HG02678 (cell line): ENCODE data around the gene PDE3A.
"Not testable (repeated sequence)": the region's sequence is repeated elsewhere in the genome, so short reads cannot be mapped to it uniquely, and the experiment has no call there.

Experiments used
- ATAC-seq: cut with Tn5 transposase; IDR thresholded peaks from one replicate; pipeline ENCODE4 v1.9.1; 2021; ENCODE audit warnings: mild to moderate bottlenecking, moderate library complexity; ENCODE audit not compliant: unreplicated experiment

Gene PDE3A

DNA sequence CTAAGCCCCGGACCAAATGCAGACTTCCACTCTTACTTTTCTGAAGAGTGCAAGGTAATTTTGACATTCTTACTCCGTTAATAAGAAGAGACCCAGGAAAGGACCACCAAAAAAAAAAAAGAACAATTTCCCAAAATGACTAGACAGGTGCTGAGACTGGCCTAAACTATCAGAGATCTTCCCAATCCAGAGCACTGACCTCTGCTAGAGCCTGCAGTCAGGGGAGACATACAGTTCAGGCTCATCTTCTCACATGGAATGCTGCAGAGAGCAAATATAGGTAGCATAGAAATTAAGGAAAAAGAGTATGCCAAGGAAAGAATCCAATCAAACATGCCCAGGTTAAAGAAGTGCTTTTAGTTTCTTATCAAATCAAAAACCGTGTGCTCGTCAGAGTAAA is 177.9 kb downstream of the PDE3A start:
- ATAC-seq = no peak

DNA sequence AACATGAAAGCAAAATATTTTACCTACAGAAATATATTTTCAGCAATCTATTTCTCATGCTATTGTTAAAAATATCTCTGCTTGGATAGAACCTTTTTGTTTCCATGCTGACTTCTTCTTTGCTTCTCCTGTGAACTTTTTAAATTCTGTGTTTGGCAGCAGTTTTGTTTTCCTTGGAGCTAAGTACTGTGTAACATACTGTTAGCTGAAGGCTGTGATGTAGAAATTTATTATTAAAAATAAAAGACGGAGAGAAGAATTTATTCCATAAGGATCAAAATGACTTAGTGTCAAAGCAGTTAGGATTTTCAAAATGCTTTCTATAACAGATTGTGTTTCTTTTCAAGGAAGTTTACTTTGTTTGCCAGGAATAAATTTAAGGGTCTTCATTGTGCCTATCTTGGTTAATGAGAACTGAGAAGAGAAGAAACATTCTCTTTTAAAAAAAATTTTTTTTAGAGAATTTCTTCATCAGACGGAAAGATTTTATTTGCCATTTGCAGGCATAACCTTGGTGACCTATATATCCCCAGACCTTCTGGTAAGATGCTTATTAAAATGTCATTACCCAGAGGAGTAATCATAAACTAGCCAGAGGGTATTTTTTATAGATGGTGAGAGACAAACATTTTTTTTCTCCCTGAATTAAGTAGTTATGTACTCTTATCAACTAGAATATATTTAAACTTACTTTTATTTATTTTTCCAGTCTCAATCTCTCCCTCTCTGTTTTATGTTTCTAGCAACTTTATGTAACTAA is 179.7 kb downstream of the PDE3A start:
- ATAC-seq = no peak

DNA sequence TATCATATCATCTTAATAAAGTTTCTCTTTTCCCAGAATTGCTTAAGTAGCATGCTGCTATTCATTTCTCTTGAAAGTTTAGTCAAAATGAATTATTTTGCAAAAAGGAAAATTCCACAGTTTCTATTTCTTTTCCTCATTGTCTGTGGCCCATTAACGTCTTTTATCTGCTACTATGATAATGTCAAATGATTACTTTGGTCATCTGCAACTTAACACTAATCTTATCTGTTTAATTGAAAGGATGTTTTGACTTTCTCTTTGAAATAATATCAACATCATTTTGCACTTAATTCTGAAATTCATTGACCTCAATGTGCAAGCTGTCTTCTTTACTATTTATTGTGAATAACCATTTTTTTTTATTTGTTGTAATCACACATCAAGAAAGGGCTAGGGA is 180.3 kb downstream of the PDE3A start:
- ATAC-seq = no peak

DNA sequence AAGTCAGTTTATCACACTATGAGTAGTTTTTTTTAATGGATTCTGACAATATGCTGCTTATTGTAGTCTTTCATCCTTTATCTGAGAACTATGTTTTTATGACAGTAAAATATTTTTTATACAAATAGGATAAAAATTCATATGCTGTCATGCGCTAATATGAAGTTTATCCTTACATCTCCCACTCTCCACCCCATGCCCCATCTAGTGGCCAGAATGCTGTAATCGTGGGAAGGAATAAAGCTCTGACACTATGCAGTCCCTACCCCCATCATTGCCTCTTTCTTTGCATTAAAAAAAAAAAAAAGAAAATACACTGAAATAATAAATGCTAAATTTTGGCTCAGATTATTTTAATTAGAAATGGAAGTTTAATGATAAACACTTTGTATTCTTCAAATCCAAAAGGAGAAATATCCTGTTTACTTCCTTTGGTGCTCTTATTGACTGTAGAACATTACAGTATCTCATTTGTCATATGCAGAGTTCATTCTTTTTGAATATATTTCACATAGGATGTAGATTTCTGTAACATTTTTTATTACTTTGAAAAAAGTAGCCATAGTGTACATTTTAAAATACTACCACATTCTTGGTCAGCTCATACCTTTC is 180.9 kb downstream of the PDE3A start:
- ATAC-seq = no peak

DNA sequence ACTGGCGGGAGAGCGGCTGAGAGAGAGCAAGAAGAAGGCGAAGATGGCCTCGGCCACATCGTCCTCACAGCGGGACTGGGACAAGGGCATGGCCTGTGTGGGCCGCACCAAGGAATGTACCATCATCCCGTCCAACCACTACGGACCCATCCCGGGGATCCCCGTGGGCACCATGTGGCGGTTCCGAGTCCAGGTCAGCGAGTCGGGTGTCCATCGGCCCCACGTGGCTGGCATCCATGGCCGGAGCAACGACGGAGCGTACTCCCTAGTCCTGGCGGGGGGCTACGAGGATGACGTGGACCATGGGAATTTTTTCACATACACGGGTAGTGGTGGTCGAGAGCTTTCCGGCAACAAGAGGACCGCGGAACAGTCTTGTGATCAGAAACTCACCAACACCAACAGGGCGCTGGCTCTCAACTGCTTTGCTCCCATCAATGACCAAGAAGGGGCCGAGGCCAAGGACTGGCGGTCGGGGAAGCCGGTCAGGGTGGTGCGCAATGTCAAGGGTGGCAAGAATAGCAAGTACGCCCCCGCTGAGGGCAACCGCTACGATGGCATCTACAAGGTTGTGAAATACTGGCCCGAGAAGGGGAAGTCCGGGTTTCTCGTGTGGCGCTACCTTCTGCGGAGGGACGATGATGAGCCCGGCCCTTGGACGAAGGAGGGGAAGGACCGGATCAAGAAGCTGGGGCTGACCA is 183.6 kb downstream of the PDE3A start:
- ATAC-seq = not testable (repeated sequence)

DNA sequence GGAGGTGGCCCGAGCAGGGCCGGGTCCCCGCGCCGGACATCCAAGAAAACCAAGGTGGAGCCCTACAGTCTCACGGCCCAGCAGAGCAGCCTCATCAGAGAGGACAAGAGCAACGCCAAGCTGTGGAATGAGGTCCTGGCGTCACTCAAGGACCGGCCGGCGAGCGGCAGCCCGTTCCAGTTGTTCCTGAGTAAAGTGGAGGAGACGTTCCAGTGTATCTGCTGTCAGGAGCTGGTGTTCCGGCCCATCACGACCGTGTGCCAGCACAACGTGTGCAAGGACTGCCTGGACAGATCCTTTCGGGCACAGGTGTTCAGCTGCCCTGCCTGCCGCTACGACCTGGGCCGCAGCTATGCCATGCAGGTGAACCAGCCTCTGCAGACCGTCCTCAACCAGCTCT is 184.2 kb downstream of the PDE3A start:
- ATAC-seq = not testable (repeated sequence)

DNA sequence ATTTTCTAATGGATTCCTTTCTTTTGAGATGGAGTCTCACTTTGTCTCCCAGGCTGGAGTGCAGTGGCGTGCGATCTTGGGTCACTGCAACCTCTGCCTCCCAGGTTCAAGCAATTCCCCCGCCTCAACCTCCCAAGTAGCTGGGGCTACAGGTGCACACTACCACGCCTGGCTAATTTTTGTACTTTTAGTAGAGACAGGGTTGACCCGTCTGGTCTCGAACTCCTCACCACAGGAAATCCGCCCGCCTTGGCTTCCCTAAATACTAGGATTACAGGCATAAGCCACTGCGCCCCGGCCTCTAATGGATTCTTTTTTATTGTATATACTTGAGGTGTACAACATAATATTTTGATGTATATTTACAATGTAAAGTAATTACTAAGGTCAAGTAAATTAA is 186.7 kb downstream of the PDE3A start:
- ATAC-seq = no peak

DNA sequence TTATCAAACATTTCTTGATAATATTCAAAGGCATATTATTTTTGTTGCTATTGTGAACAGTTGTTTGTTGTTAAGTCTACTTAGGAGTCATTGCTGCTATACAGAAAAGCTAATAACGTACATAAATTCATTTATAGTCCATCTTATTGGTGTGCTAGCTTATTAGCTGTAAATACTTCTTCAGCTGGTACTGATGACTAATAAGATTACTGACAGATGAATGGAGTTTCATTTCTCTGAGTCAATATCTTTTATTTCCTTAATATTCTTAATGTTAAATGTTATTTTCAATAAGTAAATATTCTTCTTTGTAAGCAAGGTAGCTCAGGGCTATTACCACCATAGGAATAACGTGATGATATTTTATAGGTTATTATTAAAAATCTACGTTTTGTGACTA is 187.4 kb downstream of the PDE3A start:
- no peak for ATAC-seq

DNA sequence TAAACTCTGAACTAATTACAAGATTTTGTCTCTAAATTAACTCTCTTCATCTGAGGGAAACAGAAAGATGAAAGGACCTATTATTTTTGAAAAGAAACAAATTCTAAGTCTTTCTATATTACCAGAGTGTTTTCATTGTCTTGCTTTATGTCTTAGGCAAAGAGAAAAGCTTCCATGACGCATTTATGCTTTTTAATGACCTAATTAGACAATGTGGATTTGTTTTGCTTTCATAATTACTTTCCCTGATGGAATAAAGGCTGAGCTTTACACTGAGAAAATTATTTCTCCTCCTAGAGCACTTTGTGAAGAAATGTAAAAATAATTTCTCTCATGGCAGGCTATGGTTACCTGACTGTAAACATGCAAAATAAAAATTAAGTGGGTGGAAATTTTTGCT is 188.8 kb downstream of the PDE3A start:
- no peak for ATAC-seq

DNA sequence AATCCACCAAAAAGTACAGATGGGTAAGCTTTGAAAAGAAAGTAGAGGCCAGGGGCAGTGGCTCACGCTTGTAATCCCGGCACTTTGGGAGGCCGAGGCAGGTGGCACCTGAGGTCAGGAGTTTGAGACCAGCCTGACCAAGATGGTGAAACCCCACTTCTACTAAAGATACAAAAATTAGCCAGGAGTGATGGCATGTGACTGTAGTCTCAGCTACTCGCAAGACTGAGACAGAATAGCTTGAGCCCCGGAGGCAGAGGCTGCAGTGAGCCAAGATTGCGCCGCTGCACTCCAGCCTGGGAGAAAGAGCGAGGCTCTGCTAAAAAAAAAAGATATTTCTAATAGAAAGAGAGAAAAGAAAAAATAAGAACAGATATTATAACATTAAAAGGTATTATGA is 192.6 kb downstream of the PDE3A start:
- no peak for ATAC-seq

DNA sequence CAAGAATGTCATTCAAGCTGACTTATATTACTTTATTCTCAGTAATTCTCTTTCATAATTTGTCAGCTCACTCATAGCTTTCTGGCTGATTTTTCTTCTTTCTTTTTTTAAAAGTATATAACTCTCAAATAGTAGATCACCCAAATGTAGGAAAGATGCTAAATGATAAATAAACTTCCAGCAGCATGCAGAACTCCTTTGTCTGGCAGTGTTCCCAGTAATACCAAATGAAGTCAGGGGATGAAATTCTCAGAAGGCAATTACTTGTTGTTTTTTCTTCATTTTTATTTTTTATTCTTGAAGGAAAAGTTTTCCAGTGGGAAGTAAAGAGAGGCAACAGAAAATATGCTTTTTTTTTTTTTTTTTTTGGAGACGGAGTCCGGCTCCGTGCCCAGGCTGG is 193.5 kb downstream of the PDE3A start:
- ATAC-seq = no peak

DNA sequence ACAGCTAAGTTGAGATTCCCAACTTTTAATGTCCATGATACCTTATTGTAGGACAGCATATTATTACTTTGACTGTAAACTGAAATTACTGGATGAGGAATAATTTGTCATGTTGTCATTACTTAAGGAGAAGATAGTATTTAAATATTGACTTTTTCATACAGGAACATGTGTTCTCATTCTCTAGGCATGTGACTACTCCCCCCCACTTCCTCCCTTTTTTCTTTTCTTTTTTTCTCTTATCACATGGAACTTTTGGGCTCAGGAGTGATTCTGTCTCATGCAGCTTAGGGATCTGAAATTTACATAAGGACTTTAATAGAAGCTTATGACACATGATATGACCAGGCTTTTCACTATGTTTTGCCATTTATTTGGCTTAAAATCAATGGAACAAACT is 199.1 kb downstream of the PDE3A start:
- ATAC-seq = no peak

DNA sequence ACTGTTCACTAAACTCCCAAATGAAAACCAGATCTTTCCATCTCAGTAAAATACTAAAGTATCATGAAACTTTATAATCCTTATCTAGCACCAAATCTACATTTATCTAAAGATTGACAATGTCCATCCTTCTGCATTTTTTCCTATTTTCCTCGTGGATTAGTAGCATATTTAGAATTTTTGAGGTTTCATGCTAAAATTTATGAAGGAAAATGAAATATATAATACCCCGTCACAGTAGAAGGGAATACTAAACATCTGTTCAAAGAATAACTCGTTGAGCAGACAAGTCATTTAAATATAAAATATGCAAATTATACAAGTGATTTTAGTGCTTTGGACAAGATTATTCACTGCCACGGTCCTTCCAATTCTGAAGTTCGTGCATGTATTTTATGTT is 204.1 kb downstream of the PDE3A start:
- no peak for ATAC-seq

DNA sequence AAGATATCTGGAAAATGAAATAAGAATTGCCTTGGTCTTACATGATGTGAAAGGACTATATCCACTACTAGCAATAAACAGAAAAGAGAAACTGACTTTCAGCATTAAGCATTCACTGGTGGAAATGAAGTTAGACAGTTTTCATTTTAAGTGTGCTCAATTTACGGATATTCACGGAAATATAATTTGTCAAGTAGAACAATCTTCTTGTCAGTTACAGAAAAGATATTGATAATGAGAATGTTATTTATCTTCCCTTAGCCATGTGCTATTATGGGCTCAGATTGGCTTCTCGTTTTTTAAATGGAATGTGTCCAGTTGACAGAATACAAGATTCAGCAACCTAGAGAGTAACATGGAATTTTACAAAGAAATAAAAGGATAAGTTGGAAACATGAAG is 208.2 kb downstream of the PDE3A start:
- ATAC-seq = no peak

DNA sequence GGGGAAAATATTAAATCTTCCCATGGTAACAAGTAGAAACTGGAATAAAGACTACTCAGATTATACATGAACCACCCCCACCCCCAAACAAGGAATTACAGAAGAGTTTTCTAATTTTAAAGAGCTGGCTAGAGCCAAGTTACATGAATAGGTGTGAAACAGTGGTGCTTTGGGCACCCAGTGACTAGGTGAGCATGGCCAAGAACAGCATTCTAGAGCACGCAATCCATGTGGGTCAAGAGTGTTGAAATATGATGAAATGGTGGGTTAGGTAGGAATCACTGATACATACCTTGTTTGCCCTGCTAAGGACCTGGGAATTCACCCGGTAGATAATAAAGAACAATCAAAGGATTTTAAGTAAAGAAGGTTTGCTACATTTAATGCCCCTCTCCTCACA is 208.7 kb downstream of the PDE3A start:
- ATAC-seq = no peak

DNA sequence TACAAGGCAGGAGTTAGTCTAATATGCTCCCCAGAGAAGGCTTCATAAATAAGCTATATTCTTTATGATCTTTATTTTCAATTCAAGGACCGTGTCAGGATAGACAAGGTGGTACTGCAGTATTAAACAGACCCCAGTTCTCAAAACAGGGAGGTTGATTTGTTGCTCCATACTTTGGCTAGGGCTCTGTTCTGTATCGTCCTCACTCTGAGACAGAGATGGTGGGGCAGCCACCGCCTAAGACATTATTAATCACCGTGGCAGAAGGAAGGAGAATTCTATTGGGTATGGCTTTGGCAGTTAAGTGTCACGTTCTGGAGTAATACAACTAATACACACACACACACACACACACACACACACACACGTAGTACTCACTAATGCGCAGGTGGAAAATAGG is 209.8 kb downstream of the PDE3A start:
- no peak for ATAC-seq

DNA sequence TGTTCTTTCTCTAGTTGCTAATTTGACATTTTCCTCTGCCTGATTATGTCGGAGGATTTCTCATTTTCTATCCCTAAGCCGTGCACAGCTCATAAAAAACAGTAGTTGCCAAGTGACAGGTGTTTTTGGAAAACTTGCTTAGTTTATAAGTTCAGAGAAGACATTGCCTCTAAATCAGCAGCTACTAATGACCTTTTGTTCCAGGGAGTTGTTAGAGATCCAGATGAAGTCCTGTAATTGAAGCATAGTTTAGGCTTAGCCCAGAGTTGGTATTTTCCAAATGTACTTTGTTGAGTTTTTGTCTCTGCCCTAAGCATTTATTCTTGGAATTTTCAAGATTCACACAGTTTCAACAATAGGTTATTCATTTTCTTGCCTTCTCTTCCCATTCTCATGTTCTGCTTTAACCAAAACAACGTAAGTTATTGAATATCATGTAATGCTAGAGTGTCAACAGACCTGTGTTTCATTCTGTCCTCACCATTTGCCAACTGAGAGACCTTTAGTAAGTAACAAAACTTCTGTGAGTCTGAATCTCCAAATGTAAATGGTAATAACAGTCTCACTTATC is 216.8 kb downstream of the PDE3A start:
- ATAC-seq = no peak

DNA sequence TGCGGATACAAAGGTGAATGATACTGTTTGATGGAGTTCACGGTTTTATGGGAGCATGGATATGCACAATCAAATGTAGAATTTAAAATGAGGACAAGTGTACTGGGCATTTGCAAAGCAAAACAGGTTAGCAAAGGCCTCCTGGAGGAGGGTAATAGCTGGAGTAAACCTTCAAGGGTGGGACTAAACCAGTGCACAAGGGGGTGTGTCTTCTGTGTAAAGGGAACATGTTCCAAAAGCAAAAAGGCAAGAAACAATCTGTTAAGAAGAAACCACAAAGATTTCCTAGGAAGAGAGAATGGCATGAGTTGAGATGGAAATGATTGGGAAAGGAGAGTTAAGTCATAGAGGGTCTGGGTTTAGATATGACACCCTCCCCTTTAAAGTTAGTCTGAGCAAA is 217.6 kb downstream of the PDE3A start:
- no peak for ATAC-seq

DNA sequence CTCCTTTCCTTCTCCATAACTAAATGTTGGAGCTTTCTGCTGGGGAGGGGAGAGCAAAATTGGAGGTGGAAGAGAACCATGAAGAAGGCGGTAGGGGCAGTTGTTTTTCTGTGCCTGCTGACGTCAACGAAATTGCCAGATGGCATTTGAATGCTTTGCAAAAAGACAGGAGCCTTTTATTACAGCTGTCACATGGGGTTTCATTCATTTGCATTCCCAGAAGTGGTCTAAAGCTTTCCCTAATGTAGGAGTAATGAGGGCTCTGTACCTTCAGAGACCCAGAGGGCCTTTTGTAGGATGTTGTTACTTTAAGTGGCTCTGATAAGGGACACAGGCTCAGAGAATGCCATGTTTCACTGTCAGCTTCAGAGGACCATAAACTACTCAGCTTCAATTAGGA is 219.7 kb downstream of the PDE3A start:
- ATAC-seq = no peak

DNA sequence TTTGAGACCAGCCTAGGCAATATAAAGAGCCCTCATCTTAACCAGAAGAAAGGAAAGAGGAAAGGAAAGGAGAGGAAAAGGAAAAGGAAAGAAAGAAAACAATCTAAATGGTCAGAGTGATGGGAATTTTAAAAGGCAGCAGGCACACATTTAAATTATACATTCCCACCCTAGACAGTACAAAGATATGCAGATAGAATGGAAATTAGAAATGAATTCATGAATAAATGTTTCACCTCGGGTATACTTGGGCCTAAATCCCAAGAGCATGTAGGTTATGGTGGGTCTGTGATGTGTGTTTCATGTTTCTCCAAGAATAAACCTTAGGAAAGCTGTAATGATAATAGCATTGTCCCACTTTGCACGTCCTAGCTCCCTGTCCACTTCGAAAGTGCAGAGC is 222.2 kb downstream of the PDE3A start:
- ATAC-seq = no peak

DNA sequence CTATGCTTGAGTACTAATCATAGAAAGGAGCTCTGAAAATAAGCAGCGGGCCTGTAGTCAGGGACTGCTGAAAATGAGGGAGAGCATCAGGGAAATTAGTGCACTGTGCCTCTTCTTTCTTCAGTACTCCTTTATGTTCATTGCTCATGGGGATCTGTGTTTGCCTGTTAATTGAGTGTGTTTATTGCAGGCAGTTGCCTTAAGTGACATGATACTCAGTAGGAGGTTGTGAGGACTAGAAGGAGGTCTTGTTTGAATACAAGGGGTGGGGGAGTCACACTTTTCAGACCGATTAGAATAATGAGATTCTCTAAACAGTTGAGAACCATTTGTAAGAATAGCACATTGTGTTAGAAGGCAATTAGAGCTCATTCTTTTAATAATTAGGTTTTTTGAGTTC is 224.2 kb downstream of the PDE3A start:
- ATAC-seq = no peak

DNA sequence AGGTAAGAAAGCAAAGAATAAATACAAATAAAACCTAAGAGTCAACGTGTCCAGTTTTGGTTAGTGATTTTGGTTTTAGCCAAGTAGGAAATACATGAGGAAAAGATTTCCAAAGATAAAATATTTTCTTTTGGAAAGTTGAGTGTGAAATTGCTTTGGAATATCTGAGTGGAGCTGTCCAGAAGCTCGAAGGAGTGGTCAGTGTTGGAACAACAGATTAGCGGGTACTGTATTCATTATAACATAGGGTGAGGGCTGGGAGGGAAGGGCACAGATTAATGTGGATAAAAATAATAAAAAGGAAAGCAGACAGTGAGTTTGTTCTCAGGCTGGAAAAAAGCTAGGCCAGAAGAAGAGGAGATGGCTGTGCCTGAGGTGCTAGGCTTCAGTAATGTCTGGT is 225.3 kb downstream of the PDE3A start:
- ATAC-seq = no peak
